HG03095 (cell line): ENCODE results near the gene LRBA.

Source experiments
- ATAC-seq: cut with Tn5 transposase; IDR thresholded peaks from one replicate; pipeline ENCODE4 v1.9.1; 2021; ENCODE audit warnings: moderate library complexity; ENCODE audit not compliant: unreplicated experiment

Gene LRBA

DNA sequence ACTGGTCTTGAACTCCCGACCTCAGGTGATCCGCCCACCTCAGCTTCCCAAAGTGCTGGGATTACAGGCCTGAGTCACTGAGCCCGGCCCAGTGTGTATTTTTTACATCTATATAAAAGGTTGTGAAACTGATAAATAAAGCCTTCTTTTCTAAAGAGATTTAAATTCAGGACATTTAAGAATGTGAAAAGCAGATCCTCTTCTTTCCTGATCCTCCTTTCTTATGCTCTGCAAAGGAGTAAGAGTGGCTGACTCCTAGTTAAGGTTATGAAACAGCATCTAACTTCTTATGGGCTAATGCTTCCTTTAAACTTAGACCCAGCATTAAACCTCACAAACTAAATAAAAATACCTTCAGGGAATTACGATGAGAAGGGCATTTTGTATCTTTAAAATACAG is 630.8 kb downstream of the LRBA start:
- ATAC-seq, result no peak

DNA sequence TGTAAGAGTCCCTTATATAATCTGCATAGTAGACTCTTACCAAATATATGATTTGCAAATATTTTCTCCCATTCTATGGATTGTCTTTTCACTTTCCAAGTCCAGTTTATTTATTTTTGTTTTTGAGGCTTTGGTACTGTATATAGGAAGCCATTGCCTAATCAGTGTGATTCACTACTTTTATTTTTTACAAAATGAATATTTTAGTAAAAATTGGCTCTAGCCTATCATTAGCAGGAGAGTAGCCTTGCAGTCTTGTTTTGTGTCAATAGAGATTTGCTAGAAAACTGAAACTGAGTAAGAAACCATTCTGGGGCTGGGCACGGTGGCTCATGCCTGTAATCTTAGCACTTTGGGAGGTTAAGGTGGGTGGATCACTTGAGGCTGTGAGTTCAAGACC is 633.1 kb downstream of the LRBA start:
- ATAC-seq, result no peak

DNA sequence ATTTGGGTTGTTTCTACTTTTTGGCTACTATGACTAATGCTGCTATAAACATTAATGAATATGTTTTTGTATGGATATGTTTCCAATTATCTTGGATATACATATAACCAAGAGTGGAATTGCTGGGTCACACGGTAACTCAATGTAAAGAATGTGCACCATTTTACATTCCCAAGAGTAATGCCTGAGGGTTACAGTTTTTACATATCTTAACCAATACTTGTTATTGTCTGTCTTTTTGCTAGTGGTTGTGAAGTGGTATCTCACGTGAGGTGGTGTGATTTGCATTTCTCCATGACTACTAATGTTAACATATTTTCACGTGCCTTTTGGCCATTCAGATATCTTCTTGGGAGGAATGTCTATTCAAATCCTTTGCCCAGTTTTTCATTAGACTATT is 633.5 kb downstream of the LRBA start:
- no peak for ATAC-seq

DNA sequence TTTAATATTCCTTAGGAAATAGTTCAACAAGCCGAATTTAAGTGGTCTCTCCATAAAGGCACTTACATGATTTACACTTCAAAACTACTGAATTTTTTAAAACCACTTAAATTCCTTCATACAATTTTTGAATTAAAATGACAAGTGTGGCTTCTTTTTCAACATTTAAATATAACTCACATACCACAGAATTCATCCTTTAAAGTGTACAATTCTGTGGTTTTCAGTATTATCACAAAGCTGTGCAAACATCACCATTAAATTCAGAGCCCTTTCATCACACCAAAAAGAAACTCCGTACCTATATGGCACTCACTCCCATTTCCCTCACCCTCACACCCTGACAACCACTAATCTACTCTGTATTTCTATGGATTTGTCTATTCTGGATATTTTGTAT is 634.0 kb downstream of the LRBA start:
- ATAC-seq, result no peak

DNA sequence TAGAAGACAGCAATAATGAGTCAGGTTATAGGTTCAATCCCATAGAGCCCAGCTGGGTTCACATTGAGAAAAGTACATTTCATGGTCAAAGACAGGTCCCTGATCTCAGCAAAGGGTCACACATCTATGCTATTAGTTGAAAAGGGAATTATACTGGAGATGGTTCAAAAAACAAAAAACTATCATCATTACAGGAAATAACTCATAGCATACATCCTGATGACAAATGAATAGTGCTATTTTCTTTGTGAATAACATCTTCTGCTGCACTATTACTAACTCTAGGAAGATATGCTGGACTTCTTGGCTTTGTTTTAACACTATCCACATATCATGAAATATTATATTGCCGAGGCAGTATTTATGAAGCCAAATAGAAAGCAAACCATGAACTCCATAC is 635.6 kb downstream of the LRBA start:
- no peak for ATAC-seq

DNA sequence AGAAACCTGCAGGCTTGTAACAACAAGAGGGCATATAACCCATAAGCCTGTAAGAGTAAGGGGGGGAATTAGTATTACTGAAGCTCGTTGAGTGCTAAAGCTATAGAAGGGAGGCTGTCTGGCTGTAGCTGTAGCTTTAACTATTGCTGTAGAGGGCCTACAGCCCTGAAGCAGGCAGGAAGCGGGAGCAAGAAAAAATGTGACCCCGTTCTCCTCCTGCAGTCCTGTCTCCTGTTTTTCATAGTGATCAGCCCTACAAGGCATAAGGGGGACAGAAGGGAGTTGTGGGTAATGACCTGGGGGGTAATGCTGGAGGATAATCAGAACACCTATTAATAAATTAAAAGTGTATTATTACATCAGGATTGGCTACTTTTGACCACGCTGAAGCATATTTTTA is 640.1 kb downstream of the LRBA start:
- ATAC-seq, result no peak

DNA sequence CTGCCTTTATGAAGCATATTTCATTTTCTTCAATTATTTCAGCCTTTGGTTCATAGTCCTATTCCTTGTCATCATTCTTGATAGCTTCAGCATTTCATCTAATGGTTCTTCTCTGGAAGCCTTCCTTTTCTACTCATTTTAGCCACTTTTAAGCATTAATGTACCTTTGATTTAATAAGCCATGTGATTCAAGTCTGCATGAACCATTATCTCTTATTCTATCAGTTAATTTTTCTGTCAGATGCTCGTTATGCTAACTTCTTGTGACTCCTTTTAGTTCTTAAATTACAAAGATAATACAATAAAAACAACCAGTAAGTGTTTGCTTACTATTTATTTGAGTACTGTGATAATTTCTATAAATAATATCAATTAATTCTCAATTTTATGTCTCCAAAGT is 643.2 kb downstream of the LRBA start:
- ATAC-seq, result no peak

DNA sequence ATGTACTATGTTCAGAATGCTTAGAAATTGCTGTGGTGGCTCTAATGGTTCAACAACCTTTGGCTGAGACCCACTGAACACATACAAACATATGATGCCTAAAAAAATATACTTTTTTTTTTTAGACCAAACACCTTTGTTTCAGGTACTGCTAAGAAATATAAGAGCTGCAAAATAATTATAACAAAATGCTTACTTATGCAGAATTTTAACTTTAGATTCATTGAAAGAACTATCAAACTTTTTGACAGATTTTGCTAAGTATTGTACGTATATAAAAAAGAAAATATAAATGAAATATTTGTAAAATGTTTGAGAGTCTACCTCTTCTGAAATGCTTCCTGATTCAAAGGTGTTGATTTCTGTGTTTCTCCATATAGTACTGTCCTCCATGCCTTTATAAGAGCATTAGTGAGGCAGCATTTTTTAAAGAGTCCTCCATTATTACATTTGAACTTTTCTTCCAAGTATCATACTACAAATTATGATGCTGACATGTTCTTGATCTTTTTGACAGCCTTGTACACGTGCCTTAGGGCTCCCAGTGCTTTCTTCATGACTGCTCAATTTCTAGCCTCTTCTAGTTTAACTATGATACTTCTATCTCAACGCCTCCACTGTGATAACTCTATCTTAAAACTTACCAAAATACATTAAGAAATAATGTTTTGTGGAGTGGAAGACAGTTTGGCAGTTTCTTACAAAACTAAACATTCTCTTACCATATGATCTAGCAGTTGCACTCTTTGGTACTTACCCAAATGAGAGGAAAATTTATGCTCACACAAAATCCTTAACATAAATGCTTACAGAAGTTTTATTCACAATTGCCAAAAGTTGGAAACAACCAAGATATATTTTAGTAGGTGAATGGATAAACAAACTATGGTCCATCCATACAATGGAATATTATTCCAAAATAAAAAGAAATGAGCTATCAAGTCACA is 645.4 kb downstream of the LRBA start:
- no peak for ATAC-seq

DNA sequence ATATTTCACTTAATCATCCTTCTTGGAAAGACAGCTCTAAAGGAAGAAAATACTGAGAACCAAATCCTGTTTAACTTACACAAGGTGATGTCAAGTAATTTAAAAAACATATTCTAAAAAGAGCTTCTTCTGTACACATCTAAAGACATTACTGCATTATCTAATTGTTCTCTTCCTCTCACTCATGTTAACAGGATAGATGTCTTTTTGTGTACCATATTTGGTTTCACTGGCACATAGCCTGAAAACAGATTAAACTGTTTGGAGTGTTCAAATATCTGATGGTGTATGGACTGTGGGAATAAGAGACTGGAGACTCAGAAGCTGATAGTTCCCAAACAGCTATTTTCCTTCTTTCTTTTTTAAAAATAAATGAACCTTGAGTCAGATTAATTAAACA is 646.4 kb downstream of the LRBA start:
- ATAC-seq, result no peak

DNA sequence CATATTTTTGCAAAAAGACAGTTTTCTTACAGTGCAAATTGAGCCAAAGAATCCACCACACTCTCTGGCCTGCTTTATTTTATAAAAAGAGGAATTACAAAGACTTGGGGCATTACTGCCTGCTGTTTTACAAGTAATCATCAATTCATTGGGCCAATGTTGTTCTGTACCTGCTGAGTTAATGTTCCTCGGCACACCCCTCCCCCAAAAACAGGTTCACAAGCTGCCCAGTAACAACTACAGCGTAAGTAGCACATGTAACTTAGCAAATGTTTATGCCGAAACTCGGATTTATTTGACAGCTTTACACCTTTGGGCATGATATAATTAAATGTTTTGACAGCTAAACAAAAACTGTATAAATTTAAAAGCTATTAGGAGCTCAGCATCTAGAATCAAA is 647.8 kb downstream of the LRBA start:
- ATAC-seq, result no peak

DNA sequence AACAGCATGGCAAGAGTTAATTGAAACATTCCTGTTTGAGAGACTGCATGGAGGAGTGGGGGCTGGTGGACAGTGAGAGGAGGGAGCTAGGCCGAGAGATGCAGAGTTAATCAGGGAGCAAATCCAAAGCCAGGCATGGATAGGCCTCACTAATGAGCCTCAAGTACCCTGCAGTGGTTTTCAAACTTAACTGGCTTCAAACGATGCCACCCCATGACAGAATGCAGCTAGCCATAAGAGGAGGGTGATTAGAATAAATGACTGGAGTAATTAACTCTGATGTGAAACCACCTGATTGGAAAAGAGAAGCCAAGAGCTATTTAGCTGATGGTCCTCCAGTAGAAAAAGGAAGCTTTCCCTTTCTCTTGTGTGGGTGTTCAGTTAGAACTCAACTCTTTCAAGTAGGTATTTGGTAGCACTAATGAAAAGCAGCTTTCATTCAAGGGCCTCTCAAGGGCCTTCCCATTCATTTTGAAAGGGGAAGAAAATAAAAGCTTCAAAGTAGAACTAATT is 648.5 kb downstream of the LRBA start:
- no peak for ATAC-seq

DNA sequence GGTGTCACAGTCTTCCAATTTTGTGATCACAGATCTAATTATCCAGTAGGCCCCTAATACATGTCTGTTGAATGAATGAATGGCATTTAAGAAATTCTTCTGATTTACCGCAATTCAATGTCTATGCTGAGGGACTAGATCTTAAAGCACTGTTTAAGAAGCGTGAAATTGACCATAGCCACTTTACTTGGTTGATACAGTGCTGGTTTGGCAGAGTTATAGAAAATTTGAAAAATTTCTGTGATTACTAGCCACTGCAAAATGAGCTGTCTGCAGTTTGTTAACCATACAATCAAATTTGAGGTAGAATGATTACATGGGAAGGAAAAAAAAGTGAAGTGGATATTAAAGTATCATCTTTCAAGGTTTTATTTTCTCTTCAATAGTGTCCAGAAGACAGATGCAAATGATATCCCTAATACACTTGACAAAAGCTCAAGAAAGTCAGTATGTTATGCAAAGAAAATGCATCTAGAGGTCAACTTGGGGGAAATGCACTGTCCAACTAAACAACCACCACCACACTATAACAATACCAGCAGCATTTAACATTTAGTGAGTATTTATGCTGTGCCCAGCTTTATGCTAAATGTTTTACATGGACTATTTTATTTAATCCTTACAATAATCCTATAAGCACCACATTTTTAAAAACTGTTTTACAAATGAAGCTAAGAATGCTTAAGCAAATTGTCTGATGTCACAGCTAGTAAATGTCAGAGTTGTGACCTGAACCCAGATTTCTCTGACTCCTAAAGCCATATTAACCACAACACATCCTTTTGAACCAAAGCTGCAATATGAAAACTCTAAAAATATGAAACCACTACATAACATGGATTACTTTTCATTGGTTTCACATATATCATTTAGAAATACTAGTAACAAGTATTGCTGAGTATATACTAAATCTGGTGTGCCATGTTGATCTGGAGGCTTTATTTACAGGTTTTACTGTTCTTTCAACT is 651.1 kb downstream of the LRBA start:
- no peak for ATAC-seq

DNA sequence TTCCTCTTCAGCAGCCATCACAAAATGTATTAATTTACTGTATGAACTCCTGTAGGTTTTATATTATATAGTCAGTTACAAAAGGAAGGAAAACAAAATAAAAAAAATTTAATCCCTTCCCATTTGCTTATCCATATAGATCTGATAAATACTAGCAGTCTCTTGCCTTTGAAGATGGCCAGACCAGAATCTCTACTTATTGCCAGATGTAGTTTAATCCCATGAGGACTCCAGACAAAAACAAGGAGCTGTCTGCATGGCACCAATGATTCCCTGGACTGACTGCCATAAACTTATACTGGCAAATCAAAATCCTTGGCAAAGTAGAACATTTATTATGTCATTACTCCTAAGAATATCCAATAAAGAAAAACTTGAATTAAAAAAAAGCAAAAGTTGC is 656.4 kb downstream of the LRBA start:
- no peak for ATAC-seq

DNA sequence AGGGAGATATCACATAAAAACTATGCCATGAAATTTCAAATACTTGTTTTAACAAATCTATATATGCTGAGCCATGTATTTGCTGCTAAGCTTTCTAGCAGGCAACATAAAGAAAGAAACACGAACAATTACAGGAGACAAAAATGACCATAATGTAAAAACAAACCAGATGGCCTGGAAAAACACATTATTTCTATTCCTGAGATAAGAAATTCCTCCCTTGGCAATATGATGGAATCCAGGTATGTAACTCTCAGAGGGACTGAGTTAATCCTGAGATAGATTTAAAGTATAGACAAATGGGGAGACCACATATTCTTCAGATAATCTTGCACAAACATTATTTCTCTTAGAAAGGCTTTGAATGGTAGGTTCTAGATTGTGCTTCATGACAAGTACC is 657.3 kb downstream of the LRBA start:
- ATAC-seq, result no peak

DNA sequence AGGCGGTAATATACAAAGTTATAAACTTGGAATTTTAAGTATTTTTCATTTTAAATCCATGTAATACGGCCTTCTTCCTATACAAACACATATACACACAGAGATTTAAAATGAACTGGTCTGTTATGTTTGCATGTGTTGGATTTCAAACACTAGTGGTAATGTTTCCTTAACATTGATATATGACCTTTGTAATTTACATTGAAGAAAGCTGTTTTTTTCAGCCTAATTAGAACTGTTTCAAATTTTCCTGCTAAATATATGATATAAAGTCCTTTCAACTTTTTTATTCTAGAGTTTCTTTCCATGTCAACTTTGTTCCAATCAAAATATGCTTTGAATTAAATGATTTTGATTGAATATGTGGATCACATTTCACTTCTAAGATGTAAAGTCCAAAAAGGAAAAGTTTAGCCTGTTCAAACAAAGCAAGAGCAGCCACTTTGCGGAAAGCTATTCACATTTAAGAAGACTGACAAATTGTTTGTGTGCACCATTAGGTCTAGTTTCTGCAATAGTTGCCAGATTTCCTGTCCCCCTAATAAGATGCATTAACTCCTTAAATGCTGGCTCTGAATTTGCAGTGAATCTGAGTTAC is 659.1 kb downstream of the LRBA start:
- ATAC-seq, result no peak

DNA sequence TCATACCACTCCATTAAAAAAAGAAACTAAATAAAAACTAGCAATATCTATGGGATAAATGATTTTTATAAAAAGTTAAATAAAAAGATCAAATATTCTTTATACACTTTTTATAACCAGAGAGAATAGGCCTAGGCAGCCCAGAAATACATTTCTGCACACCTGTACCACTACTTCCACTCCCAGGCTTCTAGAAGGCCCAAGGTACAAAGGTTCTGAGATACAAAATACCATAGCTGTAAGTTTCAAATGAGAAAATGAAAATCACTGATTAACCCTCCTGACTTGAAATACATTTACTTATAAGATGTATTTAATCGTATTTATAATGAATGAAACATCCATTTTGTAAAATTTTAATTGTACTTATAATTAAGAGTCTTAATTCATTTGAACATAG is 659.7 kb downstream of the LRBA start:
- no peak for ATAC-seq

DNA sequence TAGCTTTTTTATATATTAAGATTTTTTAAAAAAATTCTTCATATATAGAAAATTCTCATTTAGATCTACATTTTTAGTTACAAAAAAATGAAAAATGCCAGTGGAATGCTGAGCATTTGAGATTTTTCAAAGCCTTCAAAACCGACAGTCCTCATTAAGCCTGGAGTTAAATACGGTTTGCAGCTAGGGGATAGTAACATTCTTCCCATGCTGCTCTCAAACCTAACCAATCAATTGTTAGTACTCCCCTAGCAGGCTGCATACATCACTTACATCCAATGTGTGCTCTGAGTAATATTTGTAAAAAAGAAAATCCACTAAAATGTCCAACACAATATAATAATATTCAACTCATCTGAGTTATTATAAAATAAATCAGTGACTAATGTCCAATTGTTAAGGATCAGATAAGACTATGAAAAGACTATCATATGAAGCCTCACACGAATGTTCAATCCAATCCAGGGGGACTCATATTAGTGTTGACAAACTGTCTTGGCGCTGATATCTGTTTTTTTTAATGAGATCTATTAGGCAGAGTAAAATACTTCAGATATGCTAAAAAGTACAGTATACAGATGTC is 660.8 kb downstream of the LRBA start:
- no peak for ATAC-seq

DNA sequence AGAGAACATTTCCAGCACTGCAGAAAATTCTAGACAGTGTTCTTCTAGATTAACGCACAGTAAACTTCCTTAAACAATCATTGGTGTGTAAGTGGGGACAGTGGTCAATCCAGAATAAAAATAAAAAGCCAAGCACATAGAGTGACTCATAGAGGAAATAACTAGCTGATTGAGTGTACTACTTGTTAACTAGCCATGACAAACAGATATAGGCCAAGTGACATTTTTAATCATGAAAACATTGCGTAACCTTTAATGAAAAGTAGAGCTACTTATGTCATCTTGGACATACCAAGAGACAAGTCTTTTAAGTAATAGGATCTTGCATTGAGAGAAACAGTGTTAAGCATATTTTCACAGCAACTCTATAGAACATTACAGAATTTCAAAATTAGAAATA is 667.0 kb downstream of the LRBA start:
- ATAC-seq, result no peak

DNA sequence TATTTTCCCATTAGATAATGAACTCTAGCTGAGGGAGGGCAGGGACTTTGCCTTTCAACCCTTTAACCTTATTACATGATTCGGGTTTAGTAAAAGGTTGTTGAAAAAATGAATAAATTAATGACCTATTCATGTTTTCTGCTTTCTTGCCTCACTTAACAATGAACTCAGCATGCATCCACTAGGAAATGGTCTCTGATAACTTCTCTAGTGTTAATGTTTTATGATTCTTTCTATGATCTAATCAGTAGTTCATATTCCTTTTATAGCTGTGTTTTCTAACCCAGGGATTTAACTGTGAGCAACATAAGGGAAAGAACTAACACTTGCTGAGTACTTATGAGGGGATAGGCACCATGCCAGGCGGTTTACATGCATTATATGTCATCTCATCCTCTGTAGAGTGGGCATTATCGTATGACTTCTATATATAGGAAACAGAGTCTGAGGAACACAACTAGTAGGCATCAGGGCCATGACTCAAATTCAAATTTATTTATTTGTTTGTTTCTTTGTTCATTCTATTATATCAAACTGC is 669.8 kb downstream of the LRBA start:
- no peak for ATAC-seq

DNA sequence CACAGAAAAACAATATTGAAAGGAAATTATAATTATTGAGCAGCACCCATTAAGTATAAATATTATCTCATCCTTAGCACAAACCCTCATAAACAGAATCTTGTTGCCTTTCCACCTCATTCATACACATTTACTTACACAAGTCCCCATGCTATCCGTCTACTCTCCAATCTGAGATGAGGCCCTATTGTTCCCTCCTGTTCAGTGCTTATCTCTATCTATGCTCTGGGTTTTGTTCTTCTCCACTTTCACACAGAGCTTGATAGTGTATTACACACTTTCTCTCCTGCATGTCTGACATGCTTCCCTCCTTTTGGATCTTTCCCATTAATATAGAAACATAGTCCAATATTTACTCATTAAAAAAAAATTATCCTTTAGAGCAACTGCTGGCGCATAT is 671.3 kb downstream of the LRBA start:
- no peak for ATAC-seq

DNA sequence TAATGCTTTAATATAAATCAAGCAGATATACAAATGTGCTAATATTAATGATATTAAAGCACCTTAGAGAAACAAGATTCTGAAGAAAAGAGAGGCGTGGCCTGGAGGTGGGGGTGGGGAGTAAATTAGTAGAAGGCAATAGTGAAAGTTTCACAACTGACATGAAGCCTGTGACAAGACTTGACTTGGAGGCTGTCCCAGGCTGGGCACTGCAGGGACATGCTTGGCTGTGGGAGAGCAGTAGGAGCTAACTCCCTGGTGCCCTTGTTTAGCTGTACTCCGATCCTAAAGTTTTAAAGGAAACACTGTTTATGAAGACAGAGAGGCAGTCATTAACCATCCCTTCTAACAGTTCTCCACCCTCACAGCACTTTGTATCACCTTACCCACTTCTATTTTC is 672.1 kb downstream of the LRBA start:
- ATAC-seq, result no peak
